Upper lobe of left lung (tissue), 4 donors: Measurements from ENCODE around the gene HOXD12.

ENCODE experiments used
- POLR2A ChIP-seq, 4 donors: fragments of 450-650 bp; IDR thresholded peaks; one replicate each; pipeline ENCODE4 v1.5.1; 2016 to 2017; ENCODE audit warnings: antibody characterized with exemption in 4 of 4, mild to moderate bottlenecking in 2 of 4
- POLR2AphosphoS5 ChIP-seq, 2 donors: sonication (generic); formaldehyde crosslinking; IDR thresholded peaks; one replicate each; pipeline ENCODE4 v1.5.1; 2017; ENCODE audit warnings: antibody characterized with exemption in 2 of 2
- TF ChIP-seq, protein P1 (sequence below), 6 experiments: fragments of 450-650 bp in 4 of 6; fragments of 200-600 bp in 2 of 6; sonication (generic) in 2 of 6; IDR thresholded peaks; one replicate each; pipeline ENCODE4 v1.5.1; 2016 to 2019; ENCODE audit warnings: antibody characterized with exemption in 6 of 6

DNA sequence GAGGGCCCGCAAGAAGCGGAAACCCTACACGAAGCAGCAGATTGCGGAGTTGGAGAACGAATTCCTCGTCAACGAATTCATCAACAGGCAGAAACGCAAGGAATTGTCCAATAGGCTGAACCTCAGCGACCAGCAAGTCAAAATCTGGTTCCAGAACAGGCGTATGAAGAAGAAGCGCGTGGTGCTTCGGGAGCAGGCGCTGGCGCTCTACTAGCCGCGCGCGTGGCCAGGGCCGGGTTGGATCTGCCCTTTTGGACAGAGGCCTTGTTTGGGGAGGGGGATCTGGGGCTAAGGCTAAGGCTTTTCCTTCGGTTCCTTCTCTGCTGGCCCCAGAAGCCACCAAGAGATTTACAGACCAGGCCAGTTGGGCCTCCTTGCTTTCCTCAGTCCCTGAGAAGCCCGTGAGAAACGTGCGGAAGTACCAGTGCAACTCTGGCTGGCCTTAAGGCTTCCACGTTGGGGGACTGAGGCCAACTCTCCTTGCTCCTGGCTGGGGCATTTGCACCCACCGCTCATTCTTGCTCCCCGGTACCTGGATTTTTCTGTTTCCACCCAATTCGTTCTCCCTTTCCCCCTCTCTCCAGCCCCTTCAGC lies 1.0 kb downstream of the HOXD12 start:
- TF ChIP-seq, protein P1, sequence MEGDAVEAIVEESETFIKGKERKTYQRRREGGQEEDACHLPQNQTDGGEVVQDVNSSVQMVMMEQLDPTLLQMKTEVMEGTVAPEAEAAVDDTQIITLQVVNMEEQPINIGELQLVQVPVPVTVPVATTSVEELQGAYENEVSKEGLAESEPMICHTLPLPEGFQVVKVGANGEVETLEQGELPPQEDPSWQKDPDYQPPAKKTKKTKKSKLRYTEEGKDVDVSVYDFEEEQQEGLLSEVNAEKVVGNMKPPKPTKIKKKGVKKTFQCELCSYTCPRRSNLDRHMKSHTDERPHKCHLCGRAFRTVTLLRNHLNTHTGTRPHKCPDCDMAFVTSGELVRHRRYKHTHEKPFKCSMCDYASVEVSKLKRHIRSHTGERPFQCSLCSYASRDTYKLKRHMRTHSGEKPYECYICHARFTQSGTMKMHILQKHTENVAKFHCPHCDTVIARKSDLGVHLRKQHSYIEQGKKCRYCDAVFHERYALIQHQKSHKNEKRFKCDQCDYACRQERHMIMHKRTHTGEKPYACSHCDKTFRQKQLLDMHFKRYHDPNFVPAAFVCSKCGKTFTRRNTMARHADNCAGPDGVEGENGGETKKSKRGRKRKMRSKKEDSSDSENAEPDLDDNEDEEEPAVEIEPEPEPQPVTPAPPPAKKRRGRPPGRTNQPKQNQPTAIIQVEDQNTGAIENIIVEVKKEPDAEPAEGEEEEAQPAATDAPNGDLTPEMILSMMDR (IDR thresholded peaks at IDR 0.05), result no peak
- no peak for TF ChIP-seq POLR2A (IDR thresholded peaks at IDR 0.05)
- TF ChIP-seq POLR2AphosphoS5 (IDR thresholded peaks at IDR 0.05), result no peak
